ENCODE measurements around the gene LATS2.

Gene LATS2

DNA sequence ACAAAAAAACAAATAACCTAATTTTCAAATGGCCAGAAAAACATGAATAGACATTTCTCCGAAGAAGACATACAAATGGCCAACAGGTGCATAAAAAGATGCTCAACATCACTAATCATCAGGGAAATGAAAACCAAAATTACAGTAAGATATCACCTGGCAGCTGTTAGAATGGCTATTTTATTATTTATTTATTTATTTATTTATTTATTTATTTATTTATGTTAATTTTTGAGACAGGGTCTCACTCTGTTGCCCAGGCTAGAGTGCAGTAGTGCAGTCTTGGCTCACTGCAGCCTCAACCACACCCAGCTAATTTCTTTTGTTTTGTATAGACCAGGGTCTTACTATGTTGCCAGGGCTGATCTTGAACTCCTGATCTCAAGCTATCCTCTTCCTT lies 27.1 kb upstream of the LATS2 start (continued):
- TF ChIP-seq, protein P1, sequence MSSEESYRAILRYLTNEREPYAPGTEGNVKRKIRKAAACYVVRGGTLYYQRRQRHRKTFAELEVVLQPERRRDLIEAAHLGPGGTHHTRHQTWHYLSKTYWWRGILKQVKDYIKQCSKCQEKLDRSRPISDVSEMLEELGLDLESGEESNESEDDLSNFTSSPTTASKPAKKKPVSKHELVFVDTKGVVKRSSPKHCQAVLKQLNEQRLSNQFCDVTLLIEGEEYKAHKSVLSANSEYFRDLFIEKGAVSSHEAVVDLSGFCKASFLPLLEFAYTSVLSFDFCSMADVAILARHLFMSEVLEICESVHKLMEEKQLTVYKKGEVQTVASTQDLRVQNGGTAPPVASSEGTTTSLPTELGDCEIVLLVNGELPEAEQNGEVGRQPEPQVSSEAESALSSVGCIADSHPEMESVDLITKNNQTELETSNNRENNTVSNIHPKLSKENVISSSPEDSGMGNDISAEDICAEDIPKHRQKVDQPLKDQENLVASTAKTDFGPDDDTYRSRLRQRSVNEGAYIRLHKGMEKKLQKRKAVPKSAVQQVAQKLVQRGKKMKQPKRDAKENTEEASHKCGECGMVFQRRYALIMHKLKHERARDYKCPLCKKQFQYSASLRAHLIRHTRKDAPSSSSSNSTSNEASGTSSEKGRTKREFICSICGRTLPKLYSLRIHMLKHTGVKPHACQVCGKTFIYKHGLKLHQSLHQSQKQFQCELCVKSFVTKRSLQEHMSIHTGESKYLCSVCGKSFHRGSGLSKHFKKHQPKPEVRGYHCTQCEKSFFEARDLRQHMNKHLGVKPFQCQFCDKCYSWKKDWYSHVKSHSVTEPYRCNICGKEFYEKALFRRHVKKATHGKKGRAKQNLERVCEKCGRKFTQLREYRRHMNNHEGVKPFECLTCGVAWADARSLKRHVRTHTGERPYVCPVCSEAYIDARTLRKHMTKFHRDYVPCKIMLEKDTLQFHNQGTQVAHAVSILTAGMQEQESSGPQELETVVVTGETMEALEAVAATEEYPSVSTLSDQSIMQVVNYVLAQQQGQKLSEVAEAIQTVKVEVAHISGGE (tag by site-specific recombination; conservative IDR thresholded peaks at IDR 0.05; ENCODE audit: low read depth) = peak; percentile 51; the same call in 1 of the 2 replicates
- TF ChIP-seq ZNF155 (tag by site-specific recombination; IDR thresholded peaks at IDR 0.05) (no peak), ZNF776 (tag by site-specific recombination; IDR thresholded peaks at IDR 0.05; ENCODE audit: borderline replicate concordance) (no peak), ZNF701 (tag by site-specific recombination; IDR thresholded peaks at IDR 0.05) (no peak), ZBTB8A (tag by site-specific recombination; IDR thresholded peaks at IDR 0.05) (peak; percentile 53; the same call in 1 of the 2 replicates), ZNF555 (tag by site-specific recombination; conservative IDR thresholded peaks at IDR 0.05) (peak; percentile 60)

DNA sequence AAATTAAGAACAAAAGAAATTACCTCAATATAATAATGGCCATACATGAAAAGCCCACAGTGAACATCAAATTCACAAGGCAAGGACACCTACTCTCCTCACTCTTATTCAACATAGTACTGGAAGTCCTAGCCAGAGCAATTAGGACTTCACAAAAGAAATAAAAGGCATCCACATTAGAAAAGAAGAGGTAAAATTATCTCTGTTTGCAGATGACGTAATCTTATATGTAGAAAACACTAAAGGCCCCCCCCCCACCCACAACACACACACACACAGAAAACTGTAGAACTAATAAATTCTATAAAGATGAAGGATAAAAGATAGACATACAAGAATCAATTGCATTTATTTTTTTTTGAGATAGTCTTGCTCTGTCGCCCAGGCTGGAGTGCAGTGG lies 25.5 kb upstream of the LATS2 start:
- Histone ChIP-seq H3K4me1 (ENCODE audit: control insufficient read depth, insufficient read depth, low read length) (no peaks in the 10 kb centered on the region), H3K9me3 (ENCODE audit: control insufficient read depth, insufficient read depth, low read depth, low read length) (no peaks in the 10 kb centered on the region), H3K4me3 (ENCODE audit: low read depth, low read length) (no peak overlapping the region), H3K27ac (ENCODE audit: extremely low read depth, low read depth, low read length) (no peak overlapping the region), H3K36me3 (ENCODE audit: control insufficient read depth in 2 of 2, insufficient read depth in 1 of 2, low read length in 2 of 2) (no peaks in the 10 kb centered on the region)
- TF ChIP-seq, protein P2, sequence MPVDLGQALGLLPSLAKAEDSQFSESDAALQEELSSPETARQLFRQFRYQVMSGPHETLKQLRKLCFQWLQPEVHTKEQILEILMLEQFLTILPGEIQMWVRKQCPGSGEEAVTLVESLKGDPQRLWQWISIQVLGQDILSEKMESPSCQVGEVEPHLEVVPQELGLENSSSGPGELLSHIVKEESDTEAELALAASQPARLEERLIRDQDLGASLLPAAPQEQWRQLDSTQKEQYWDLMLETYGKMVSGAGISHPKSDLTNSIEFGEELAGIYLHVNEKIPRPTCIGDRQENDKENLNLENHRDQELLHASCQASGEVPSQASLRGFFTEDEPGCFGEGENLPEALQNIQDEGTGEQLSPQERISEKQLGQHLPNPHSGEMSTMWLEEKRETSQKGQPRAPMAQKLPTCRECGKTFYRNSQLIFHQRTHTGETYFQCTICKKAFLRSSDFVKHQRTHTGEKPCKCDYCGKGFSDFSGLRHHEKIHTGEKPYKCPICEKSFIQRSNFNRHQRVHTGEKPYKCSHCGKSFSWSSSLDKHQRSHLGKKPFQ (tag by site-specific recombination; IDR thresholded peaks at IDR 0.05) = no peak
- no peak for TF ChIP-seq MYNN (tag by site-specific recombination; IDR thresholded peaks at IDR 0.05; ENCODE audit: borderline replicate concordance)
- no peak for TF ChIP-seq ZSCAN16 (tag by site-specific recombination; IDR thresholded peaks at IDR 0.05)
- TF ChIP-seq, protein P3, sequence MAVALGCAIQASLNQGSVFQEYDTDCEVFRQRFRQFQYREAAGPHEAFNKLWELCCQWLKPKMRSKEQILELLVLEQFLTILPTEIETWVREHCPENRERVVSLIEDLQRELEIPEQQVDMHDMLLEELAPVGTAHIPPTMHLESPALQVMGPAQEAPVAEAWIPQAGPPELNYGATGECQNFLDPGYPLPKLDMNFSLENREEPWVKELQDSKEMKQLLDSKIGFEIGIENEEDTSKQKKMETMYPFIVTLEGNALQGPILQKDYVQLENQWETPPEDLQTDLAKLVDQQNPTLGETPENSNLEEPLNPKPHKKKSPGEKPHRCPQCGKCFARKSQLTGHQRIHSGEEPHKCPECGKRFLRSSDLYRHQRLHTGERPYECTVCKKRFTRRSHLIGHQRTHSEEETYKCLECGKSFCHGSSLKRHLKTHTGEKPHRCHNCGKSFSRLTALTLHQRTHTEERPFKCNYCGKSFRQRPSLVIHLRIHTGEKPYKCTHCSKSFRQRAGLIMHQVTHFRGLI (tag by site-specific recombination; IDR thresholded peaks at IDR 0.05) = no peak
- no peak for TF ChIP-seq SETDB1 (IDR thresholded peaks at IDR 0.05; ENCODE audit: insufficient read length, low read length)
- TF ChIP-seq ZNF626 (tag by site-specific recombination; IDR thresholded peaks at IDR 0.05) = no peak
- no peak for TF ChIP-seq ZNF521 (tag by site-specific recombination; IDR thresholded peaks at IDR 0.05)
- TF ChIP-seq ZNF10 (tag by site-specific recombination; IDR thresholded peaks at IDR 0.05) = no peak
- TF ChIP-seq, protein P4, sequence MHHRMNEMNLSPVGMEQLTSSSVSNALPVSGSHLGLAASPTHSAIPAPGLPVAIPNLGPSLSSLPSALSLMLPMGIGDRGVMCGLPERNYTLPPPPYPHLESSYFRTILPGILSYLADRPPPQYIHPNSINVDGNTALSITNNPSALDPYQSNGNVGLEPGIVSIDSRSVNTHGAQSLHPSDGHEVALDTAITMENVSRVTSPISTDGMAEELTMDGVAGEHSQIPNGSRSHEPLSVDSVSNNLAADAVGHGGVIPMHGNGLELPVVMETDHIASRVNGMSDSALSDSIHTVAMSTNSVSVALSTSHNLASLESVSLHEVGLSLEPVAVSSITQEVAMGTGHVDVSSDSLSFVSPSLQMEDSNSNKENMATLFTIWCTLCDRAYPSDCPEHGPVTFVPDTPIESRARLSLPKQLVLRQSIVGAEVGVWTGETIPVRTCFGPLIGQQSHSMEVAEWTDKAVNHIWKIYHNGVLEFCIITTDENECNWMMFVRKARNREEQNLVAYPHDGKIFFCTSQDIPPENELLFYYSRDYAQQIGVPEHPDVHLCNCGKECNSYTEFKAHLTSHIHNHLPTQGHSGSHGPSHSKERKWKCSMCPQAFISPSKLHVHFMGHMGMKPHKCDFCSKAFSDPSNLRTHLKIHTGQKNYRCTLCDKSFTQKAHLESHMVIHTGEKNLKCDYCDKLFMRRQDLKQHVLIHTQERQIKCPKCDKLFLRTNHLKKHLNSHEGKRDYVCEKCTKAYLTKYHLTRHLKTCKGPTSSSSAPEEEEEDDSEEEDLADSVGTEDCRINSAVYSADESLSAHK (tag by site-specific recombination; IDR thresholded peaks at IDR 0.05) = no peak
- TF ChIP-seq ZNF404 (tag by site-specific recombination; IDR thresholded peaks at IDR 0.05) = no peak
- no peak for TF ChIP-seq GFI1B (tag by site-specific recombination; IDR thresholded peaks at IDR 0.05)
- no peak for TF ChIP-seq ZNF16 (tag by site-specific recombination; IDR thresholded peaks at IDR 0.05; ENCODE audit: low read depth)
- TF ChIP-seq ZNF654 (tag by site-specific recombination; IDR thresholded peaks at IDR 0.05; ENCODE audit: low read depth) = no peak
- no peak for TF ChIP-seq ZNF302 (tag by site-specific recombination; IDR thresholded peaks at IDR 0.05; ENCODE audit: low read depth)
- TF ChIP-seq SCRT1 (tag by site-specific recombination; IDR thresholded peaks at IDR 0.05; ENCODE audit: borderline replicate concordance) = no peak
- TF ChIP-seq ZNF621 (tag by site-specific recombination; IDR thresholded peaks at IDR 0.05) = no peak
- ChIA-PET CTCF (no interaction called here), POLR2A (no interaction called here)

Data from HEK293 (cell line).